A673 (cell line): ENCODE measurements around the gene EPHA4. TPM values are rescaled to one million over a fixed set of nuclear protein-coding genes. Genes with fewer than 3 reads are reported as not detected.

ENCODE experiments used
- BruUV-seq: library from RNA; stranded (reverse); fragments of 400-500 nt; replicated peaks from 2 replicates; lab custom pipeline; 2021; lab: Mats Ljungman, UMichigan
- CTCF ChIA-PET: fragments of 300-600 bp; sonication (Branson Sonifier 250); formaldehyde crosslinking; loops from one replicate; lab custom pipeline; 2022; ENCODE audit warnings: antibody characterized with exemption; lab: Charles Lee
- POLR2A ChIA-PET: fragments of 300-600 bp; sonication (Branson Sonifier 250); formaldehyde crosslinking; loops from one replicate; lab custom pipeline; 2022; ENCODE audit warnings: antibody characterized with exemption; ENCODE audit not compliant: low non-redundant PET; lab: Charles Lee
- DNase-seq: peaks from one replicate; pipeline ENCODE4 v3.0.0-alpha.2; 2015; ENCODE audit warnings: low spot score
- H3K27ac ChIP-seq: fragments of 200-600 bp; sonication (generic); 2 replicates; pipeline ENCODE4 v1.5.1; 2016; ENCODE audit warnings: mixed run types, low read depth, mild to moderate bottlenecking, mixed read lengths, antibody characterized with exemption, low read length; ENCODE audit not compliant: poor library complexity, severe bottlenecking
- H3K27me3 ChIP-seq: fragments of 200-600 bp; sonication (generic); replicated peaks from 2 replicates; pipeline ENCODE4 v1.6.1; 2017; ENCODE audit warnings: mixed run types, low read depth, mild to moderate bottlenecking, mixed read lengths, antibody characterized with exemption, low read length; ENCODE audit not compliant: insufficient read depth, poor library complexity
- H3K36me3 ChIP-seq: fragments of 200-600 bp; sonication (generic); 2 replicates; pipeline ENCODE4 v1.6.1; 2016; ENCODE audit warnings: mixed run types, mild to moderate bottlenecking, mixed read lengths, antibody characterized with exemption, low read length; ENCODE audit not compliant: insufficient read depth, poor library complexity, severe bottlenecking
- H3K4me1 ChIP-seq: fragments of 200-600 bp; sonication (generic); 2 replicates; pipeline ENCODE4 v1.6.1; 2017; ENCODE audit warnings: mixed run types, mild to moderate bottlenecking, mixed read lengths, antibody characterized with exemption, low read length; ENCODE audit not compliant: insufficient read depth, poor library complexity, severe bottlenecking
- H3K4me3 ChIP-seq: fragments of 200-600 bp; sonication (generic); 2 replicates; pipeline ENCODE4 v1.5.1; 2016; ENCODE audit warnings: low read depth, mixed run types, mild to moderate bottlenecking, mixed read lengths, low read length; ENCODE audit not compliant: poor library complexity, severe bottlenecking
- H3K9me3 ChIP-seq: fragments of 200-600 bp; sonication (generic); 2 replicates; pipeline ENCODE4 v1.6.1; 2016; ENCODE audit warnings: mixed run types, low read depth, mild to moderate bottlenecking, mixed read lengths, antibody characterized with exemption, low read length; ENCODE audit not compliant: poor library complexity, severe bottlenecking
- CTCF ChIP-seq: fragments of 300-800, 200-600 bp; sonication (generic); conservative IDR thresholded peaks from 2 replicates; pipeline ENCODE4 v1.5.1; 2017; ENCODE audit warnings: low read depth, mild to moderate bottlenecking, antibody characterized with exemption, low read length, moderate library complexity, mixed read lengths
- EZH2 ChIP-seq: fragments of 200-600 bp; sonication (generic); IDR thresholded peaks from 2 replicates; pipeline ENCODE4 v1.6.1; 2017; ENCODE audit warnings: borderline replicate concordance, low read depth, mild to moderate bottlenecking, mixed read lengths, antibody characterized with exemption, low read length; ENCODE audit not compliant: poor library complexity, severe bottlenecking
- intact Hi-C: fragments of 100-400 bp; cut with micrococcal nuclease; formaldehyde crosslinking; loops from one replicate; pipeline ENCODE4 v1.10.0; 2022; ENCODE audit not compliant: unreplicated experiment
- total RNA-seq: library from RNA; stranded (reverse); gene quantifications from 2 replicates; pipeline ENCODE4 v1.2.3, GENCODE V29; 2021

Gene EPHA4
- total RNA-seq, 1 experiment from 2014 or later, result 39.5 TPM

GRCh38 chr2:221392228-221392881, 179.7 kb downstream of the EPHA4 start:
- no peaks in the 10 kb centered on the region for H3K9me3 ChIP-seq
- no peaks in the 10 kb centered on the region for H3K36me3 ChIP-seq
- ChIA-PET CTCF (no interaction called here), POLR2A (no interaction called here)
- no peaks in the 10 kb centered on the region for H3K27me3 ChIP-seq
- no peak overlapping the region for H3K27ac ChIP-seq
- no peak overlapping the region for H3K4me3 ChIP-seq
- no peak for TF ChIP-seq CTCF
- TF ChIP-seq EZH2, result no peak
- intact Hi-C loops, result no loop called here
- DNase-seq, result no peak
- no peaks in the 10 kb centered on the region for H3K4me1 ChIP-seq
- BruUV-seq, result no TSS peak

GRCh38 chr2:221390878-221391277, 181.2 kb downstream of the EPHA4 start:
- no TSS peak for BruUV-seq
- intact Hi-C loops, result no loop called here
- Histone ChIP-seq H3K36me3 (no peaks in the 10 kb centered on the region), H3K27me3 (no peaks in the 10 kb centered on the region), H3K4me1 (no peaks in the 10 kb centered on the region), H3K9me3 (no peaks in the 10 kb centered on the region), H3K4me3 (no peak overlapping the region), H3K27ac (no peak overlapping the region)
- ChIA-PET POLR2A (no interaction called here), CTCF (no interaction called here)
- DNase-seq, result no peak
- TF ChIP-seq EZH2 (no peak), CTCF (no peak)

- CTCF ChIA-PET, result no interaction called here
- BruUV-seq, result no TSS peak
Measured at GRCh38 chr2:221389904-221390303, 182.2 kb downstream of the EPHA4 start.

More at GRCh38 chr2:221389904-221390303, 182.2 kb downstream of the EPHA4 start:
- intact Hi-C loops, result no loop called here
- no peak for DNase-seq
- no peaks in the 10 kb centered on the region for H3K9me3 ChIP-seq
- TF ChIP-seq EZH2 (no peak), CTCF (no peak)
- H3K27ac ChIP-seq, result no peak overlapping the region
- no peaks in the 10 kb centered on the region for H3K27me3 ChIP-seq
- H3K4me3 ChIP-seq, result no peak overlapping the region
- no peaks in the 10 kb centered on the region for H3K36me3 ChIP-seq
- no peaks in the 10 kb centered on the region for H3K4me1 ChIP-seq
- POLR2A ChIA-PET, result no interaction called here
